Bronchial epithelial cell (primary cell): Measurements from ENCODE around the gene SHE. TPM values are rescaled to one million over a fixed set of nuclear protein-coding genes. Genes with fewer than 3 reads are reported as not detected.

ENCODE experiments used
- DNase-seq: peaks from one replicate; pipeline ENCODE4 v3.0.0-alpha.2; 2010; ENCODE audit warnings: low read depth
- FAIRE-seq: peaks from 2 replicates; lab custom pipeline; 2011; peaks lifted over from hg19 to GRCh38; lab: Jason Lieb, UNC
- H3K27me3 ChIP-seq: 2 replicates; pipeline ENCODE4 v1.5.1; 2011; ENCODE audit warnings: low read length; ENCODE audit not compliant: control insufficient read depth, insufficient read depth
- H3K36me3 ChIP-seq: 2 replicates; pipeline ENCODE4 v1.5.1; 2011; ENCODE audit warnings: low read length; ENCODE audit not compliant: control insufficient read depth, insufficient read depth
- H3K4me3 ChIP-seq: 2 replicates; pipeline ENCODE4 v1.5.1; 2011; ENCODE audit warnings: mild to moderate bottlenecking, low read depth, low read length, control low read depth
- CTCF ChIP-seq: IDR thresholded peaks from 2 replicates; pipeline ENCODE4 v1.5.1; 2011; ENCODE audit warnings: mild to moderate bottlenecking, moderate library complexity, low read length, control low read depth, inconsistent platforms; ENCODE audit not compliant: insufficient read depth, severe bottlenecking
- total RNA-seq: library from RNA; depleted of rRNA; stranded (reverse); fragments of >200 nt; gene quantifications from 2 replicates; pipeline ENCODE4 v1.2.1, GENCODE V29; 2014

SHE gene
- under 0.01 TPM in 1 of 2 replicates, not detected in the other for total RNA-seq

GRCh38 chr1:154502066-154502743 lies at the start of gene SHE, which contains the start of gene TDRD10:
TSS of gene SHE (minus strand) at chr1:154502412. CDS start at chr1:154502026, 386 bp downstream.
TSS of gene TDRD10 (plus strand) at chr1:154502219. CDS start at chr1:154506904, 4,685 bp downstream.
- H3K4me3 ChIP-seq, result peak within 1 kb of the TSS; percentile 19
- DNase-seq, result no peak

GRCh38 chr1:154551474-154551873 lies 49.3 kb upstream of the SHE start:
- no peak for DNase-seq
- no peaks in the 10 kb centered on the region for H3K27me3 ChIP-seq
- FAIRE-seq, result no peak
- no peak overlapping the region for H3K4me3 ChIP-seq
- peaks cover 39% of the 10 kb centered on the region for H3K36me3 ChIP-seq
- TF ChIP-seq CTCF, result no peak

More at GRCh38 chr1:154502066-154502743, at the start of gene SHE, which contains the start of gene TDRD10:
- TF ChIP-seq CTCF, result no peak
- peaks cover 21% of the 10 kb centered on the region for H3K27me3 ChIP-seq
- FAIRE-seq, result no peak
- no peaks in the 10 kb centered on the region for H3K36me3 ChIP-seq

- FAIRE-seq, result no peak
These were observed 48.4 kb upstream of the SHE start for GRCh38 chr1:154550657-154551056.

GRCh38 chr1:154550070-154550469 lies 47.9 kb upstream of the SHE start:
- no peaks in the 10 kb centered on the region for H3K27me3 ChIP-seq
- peaks cover 31% of the 10 kb centered on the region for H3K36me3 ChIP-seq
- no peak for TF ChIP-seq CTCF
- FAIRE-seq, result no peak
- no peak overlapping the region for H3K4me3 ChIP-seq
- no peak for DNase-seq

More at GRCh38 chr1:154550657-154551056, 48.4 kb upstream of the SHE start:
- Histone ChIP-seq H3K36me3 (peaks cover 37% of the 10 kb centered on the region), H3K27me3 (no peaks in the 10 kb centered on the region), H3K4me3 (no peak overlapping the region)
- no peak for DNase-seq
- no peak for TF ChIP-seq CTCF

GRCh38 chr1:154549202-154549770 lies 47.1 kb upstream of the SHE start:
- no peak for TF ChIP-seq CTCF
- DNase-seq, result no peak
- Histone ChIP-seq H3K27me3 (peaks cover 2% of the 10 kb centered on the region), H3K4me3 (no peak overlapping the region), H3K36me3 (peaks cover 26% of the 10 kb centered on the region)
- FAIRE-seq, result no peak
